ENCODE measurements around the gene ZDHHC4. TPM values are rescaled to one million over a fixed set of nuclear protein-coding genes. Genes with fewer than 3 reads are reported as not detected.
"Not testable (repeated sequence)": the region's sequence is repeated elsewhere in the genome, so short reads cannot be mapped to it uniquely, and the experiment has no call there.

ZDHHC4 gene
- total RNA-seq, 1 experiment from 2014 or later = 45.3 TPM

GRCh38 chr7:6576024-6576866, 1.0 kb upstream of the ZDHHC4 start:
- peaks cover 7% of the 10 kb centered on the region for H3K4me1 ChIP-seq (replicated peaks)
- H3K27me3 ChIP-seq (replicated peaks) = no peaks in the 10 kb centered on the region
- no peak for DNase-seq (ENCODE audit: low read depth in 1 of 2, low spot score in 2 of 2)
- H3K9me3 ChIP-seq (replicated peaks) = no peaks in the 10 kb centered on the region
- H3K27ac ChIP-seq = no peak overlapping the region
- peaks cover 10% of the 10 kb centered on the region; the same call in 1 of the 2 replicates for H3K36me3 ChIP-seq
- H3K4me3 ChIP-seq = no peak overlapping the region

- DNase-seq (ENCODE audit: low read depth in 1 of 2, low spot score in 2 of 2) = not testable (repeated sequence)
- Histone ChIP-seq H3K27ac (peak overlapping the region; percentile 77; the same call in 1 of the 2 replicates), H3K4me3 (peak overlapping the region; percentile 45)
These were observed 336 bp upstream of the ZDHHC4 start for GRCh38 chr7:6576867-6577368.

DNA sequence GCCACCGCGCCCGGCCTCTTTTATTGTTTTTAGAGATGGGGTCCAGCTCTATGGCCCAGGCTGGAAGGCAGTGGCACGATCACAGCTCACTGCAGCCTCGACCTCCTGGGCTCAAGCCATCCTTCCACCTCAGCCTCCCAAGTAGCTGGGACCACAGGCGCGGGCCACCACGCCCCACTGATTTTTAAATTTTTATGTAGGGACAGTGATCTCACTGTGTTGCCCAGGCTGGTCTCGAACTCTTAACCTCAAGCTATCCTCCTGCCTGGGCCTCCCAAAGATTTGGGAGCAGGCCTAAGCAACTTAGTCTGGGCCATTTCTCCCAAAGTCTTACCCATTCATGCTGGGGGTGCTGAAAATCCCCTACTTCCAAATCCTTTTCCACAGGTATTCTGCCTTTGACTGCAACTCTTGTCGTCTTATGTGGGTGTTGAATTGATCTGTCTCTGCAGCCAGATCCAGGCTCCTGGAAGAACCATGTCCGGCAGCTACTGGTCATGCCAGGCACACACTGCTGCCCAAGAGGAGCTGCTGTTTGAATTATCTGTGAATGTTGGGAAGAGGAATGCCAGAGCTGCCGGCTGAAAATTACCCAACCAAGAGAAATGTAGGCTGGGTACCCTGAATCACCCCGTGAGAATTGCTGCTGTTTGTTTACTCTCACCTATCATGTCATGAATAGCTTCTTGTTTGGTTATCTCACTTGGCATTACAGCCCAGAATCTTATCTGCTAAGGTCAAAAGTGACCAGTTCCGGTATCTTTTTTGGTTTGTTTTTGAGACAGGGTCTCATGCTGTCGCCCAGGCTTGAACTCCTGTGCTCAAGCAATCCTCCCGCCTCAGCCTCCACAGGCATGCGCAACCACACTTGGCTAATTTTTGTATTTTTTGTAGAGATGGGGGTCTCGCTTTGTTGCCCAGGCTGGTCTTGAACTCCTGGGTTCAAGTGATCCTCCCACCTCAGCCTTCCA, 1.1 kb downstream of the ZDHHC4 start:
- Histone ChIP-seq H3K4me1 (replicated peaks) (peaks cover 7% of the 10 kb centered on the region), H3K27ac (no peak overlapping the region), H3K27me3 (replicated peaks) (no peaks in the 10 kb centered on the region), H3K36me3 (peaks cover 20% of the 10 kb centered on the region), H3K4me3 (peak overlapping the region; percentile 45), H3K9me3 (replicated peaks) (no peaks in the 10 kb centered on the region)
- DNase-seq (ENCODE audit: low read depth in 1 of 2, low spot score in 2 of 2) = no peak

More at GRCh38 chr7:6576867-6577368, 336 bp upstream of the ZDHHC4 start:
- not testable (repeated sequence) for H3K9me3 ChIP-seq (replicated peaks); H3K27me3 ChIP-seq (replicated peaks); H3K4me1 ChIP-seq (replicated peaks)
- peaks cover 17% of the 10 kb centered on the region for H3K36me3 ChIP-seq

GRCh38 chr7:6579446-6579845, 2.2 kb downstream of the ZDHHC4 start:
- H3K9me3 ChIP-seq (replicated peaks) = no peaks in the 10 kb centered on the region
- H3K4me3 ChIP-seq = no peak overlapping the region
- DNase-seq (ENCODE audit: low read depth in 1 of 2, low spot score in 2 of 2) = no peak
- H3K27ac ChIP-seq = no peak overlapping the region
- no peaks in the 10 kb centered on the region for H3K27me3 ChIP-seq (replicated peaks)
- peaks cover 7% of the 10 kb centered on the region for H3K4me1 ChIP-seq (replicated peaks)
- peaks cover 24% of the 10 kb centered on the region for H3K36me3 ChIP-seq

- H3K27ac ChIP-seq; DNase-seq (ENCODE audit: low read depth in 1 of 2, low spot score in 2 of 2); H3K27me3 ChIP-seq (replicated peaks); H3K4me3 ChIP-seq; H3K9me3 ChIP-seq (replicated peaks): not testable (repeated sequence)
- H3K36me3 ChIP-seq = peaks cover 40% of the 10 kb centered on the region
- peaks cover 12% of the 10 kb centered on the region for H3K4me1 ChIP-seq (replicated peaks)
These were observed 8.6 kb downstream of the ZDHHC4 start for GRCh38 chr7:6585746-6586432.

- Histone ChIP-seq H3K36me3 (peaks cover 44% of the 10 kb centered on the region), H3K27me3 (replicated peaks) (no peaks in the 10 kb centered on the region), H3K27ac (no peak overlapping the region), H3K4me1 (replicated peaks) (peaks cover 13% of the 10 kb centered on the region), H3K4me3 (no peak overlapping the region), H3K9me3 (replicated peaks) (peaks cover 5% of the 10 kb centered on the region; the same call in 1 of the 2 replicates)
- DNase-seq (ENCODE audit: low read depth in 1 of 2, low spot score in 2 of 2) = no peak
These were observed 11.3 kb downstream of the ZDHHC4 start for GRCh38 chr7:6588566-6588965.

DNA sequence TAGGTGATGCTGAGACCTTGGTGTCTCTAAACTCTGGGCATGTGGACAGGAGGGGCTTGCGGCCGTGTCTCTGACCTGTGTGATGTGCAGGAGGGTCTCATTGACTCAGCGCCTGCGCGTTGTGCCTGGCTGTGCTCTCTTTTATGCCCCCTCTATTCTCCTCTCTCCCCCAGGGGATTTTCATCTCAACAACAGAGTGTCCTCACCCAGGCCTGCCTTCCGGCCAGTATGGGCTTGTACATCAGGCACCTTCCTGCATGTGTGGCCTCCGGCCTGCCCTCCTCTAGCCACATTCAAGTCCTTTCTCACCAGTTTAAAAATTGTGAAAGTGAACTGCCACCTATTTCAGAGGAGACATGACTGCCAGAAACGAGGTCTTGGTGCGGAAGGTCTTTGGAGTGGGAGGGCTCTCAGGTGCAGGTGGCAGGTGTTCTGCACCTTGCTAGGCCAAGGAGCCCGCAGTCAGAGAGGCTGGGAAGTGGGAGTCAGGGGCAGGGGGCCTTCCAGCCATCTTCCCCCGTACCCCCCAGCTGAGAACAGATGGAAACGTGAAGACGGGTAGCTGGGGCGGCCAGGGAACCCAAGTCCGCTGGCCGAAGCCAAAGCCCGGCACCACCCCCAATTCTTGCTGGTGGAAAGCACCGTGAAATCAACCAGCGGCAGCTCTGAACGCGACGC, 12.0 kb downstream of the ZDHHC4 start:
- Histone ChIP-seq H3K27ac (no peak overlapping the region), H3K27me3 (replicated peaks) (no peaks in the 10 kb centered on the region), H3K4me3 (peak overlapping the region; percentile 100), H3K36me3 (peaks cover 45% of the 10 kb centered on the region), H3K4me1 (replicated peaks) (peaks cover 13% of the 10 kb centered on the region), H3K9me3 (replicated peaks) (peaks cover 5% of the 10 kb centered on the region; the same call in 1 of the 2 replicates)
- no peak for DNase-seq (ENCODE audit: low read depth in 1 of 2, low spot score in 2 of 2)

DNA sequence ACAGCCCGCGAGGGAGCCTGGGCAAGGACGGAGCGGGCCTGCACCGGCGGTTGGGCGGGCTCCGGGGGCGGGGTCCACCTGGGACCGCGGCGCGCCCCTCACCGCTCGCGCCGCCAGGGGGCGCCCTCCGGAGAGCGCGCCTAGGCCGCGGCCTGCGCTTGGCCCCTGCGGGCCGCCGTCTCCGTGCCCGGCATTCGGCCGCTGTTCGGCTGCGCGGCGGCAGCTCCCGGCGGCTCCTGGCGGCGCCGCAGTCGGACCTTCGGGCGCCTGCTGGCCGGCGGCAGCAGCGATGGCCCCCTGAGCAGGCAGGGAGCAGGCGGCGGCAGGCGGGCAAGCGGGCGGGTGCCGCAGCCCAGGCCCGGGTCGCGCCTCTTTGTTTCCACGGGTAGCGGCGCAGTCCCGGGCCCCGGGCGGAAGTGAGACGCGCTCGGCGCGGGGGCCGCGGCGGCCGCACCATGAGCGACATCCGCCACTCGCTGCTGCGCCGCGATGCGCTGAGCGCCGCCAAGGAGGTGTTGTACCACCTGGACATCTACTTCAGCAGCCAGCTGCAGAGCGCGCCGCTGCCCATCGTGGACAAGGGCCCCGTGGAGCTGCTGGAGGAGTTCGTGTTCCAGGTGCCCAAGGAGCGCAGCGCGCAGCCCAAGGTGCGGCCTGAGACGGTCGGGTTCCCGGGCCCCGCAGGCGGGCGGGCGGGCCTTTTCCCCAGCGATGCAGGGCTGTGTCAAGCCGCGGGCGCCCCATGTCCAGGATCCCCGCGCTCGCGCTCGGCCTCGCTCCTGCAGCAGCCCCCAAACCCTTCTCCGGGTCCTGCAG, 12.8 kb downstream of the ZDHHC4 start, which contains the start of gene INTS15:
Gene INTS15, plus strand, starts transcription at position 193 of the 816 bp plus-strand sequence. Its CDS starts 263 bp downstream, at position 456.
- peak; percentile 68 to 75 for DNase-seq (ENCODE audit: low read depth in 1 of 2, low spot score in 2 of 2)
- Histone ChIP-seq H3K27me3 (replicated peaks) (no peaks in the 10 kb centered on the region), H3K27ac (peak within 1 kb of the TSS; percentile 71), H3K9me3 (replicated peaks) (peaks cover 5% of the 10 kb centered on the region; the same call in 1 of the 2 replicates), H3K4me3 (peak within 1 kb of the TSS; percentile 100), H3K36me3 (peaks cover 45% of the 10 kb centered on the region), H3K4me1 (replicated peaks) (peaks cover 13% of the 10 kb centered on the region)

- peaks cover 13% of the 10 kb centered on the region for H3K4me1 ChIP-seq (replicated peaks)
- H3K36me3 ChIP-seq = peaks cover 49% of the 10 kb centered on the region
- peak overlapping the region; percentile 71; the same call in 1 of the 2 replicates for H3K27ac ChIP-seq
- peak overlapping the region; percentile 100 for H3K4me3 ChIP-seq
- DNase-seq (ENCODE audit: low read depth in 1 of 2, low spot score in 2 of 2) = peak in 1 of 2 experiments; percentile 52
- H3K9me3 ChIP-seq (replicated peaks) = peaks cover 5% of the 10 kb centered on the region; the same call in 1 of the 2 replicates
- no peaks in the 10 kb centered on the region for H3K27me3 ChIP-seq (replicated peaks)
These were observed 13.4 kb downstream of the ZDHHC4 start for GRCh38 chr7:6590645-6591110.

- H3K4me3 ChIP-seq = no peak overlapping the region
- H3K27me3 ChIP-seq (replicated peaks) = no peaks in the 10 kb centered on the region
- no peaks in the 10 kb centered on the region for H3K4me1 ChIP-seq (replicated peaks)
- DNase-seq (ENCODE audit: low read depth in 1 of 2, low spot score in 2 of 2) = no peak
- H3K9me3 ChIP-seq (replicated peaks) = no peaks in the 10 kb centered on the region
- no peak overlapping the region for H3K27ac ChIP-seq
- H3K36me3 ChIP-seq = peaks cover 70% of the 10 kb centered on the region
These were observed 22.8 kb downstream of the ZDHHC4 start for GRCh38 chr7:6600093-6600492.

- no peak for DNase-seq (ENCODE audit: low read depth in 1 of 2, low spot score in 2 of 2)
- H3K27ac ChIP-seq = no peak overlapping the region
- H3K4me3 ChIP-seq = no peak overlapping the region
- H3K27me3 ChIP-seq (replicated peaks) = no peaks in the 10 kb centered on the region
- no peaks in the 10 kb centered on the region for H3K9me3 ChIP-seq (replicated peaks)
- H3K36me3 ChIP-seq = peaks cover 40% of the 10 kb centered on the region
- no peaks in the 10 kb centered on the region for H3K4me1 ChIP-seq (replicated peaks)
These were observed 27.2 kb downstream of the ZDHHC4 start for GRCh38 chr7:6604458-6604857.
